HG03354 (cell line): ENCODE measurements around the gene KRTAP17-1.
"Not testable (repeated sequence)": the region's sequence is repeated elsewhere in the genome, so short reads cannot be mapped to it uniquely, and the experiment has no call there.

Source experiments
- ATAC-seq: cut with Tn5 transposase; IDR thresholded peaks from one replicate; pipeline ENCODE4 v1.9.1; 2021; ENCODE audit warnings: mild to moderate bottlenecking; ENCODE audit not compliant: unreplicated experiment, poor library complexity, severe bottlenecking

The KRTAP17-1 gene

GRCh38 chr17:41308251-41308917 lies 7.1 kb downstream of the KRTAP17-1 start:
- no peak for ATAC-seq

GRCh38 chr17:41307647-41308046 lies 7.9 kb downstream of the KRTAP17-1 start:
- no peak for ATAC-seq

GRCh38 chr17:41304091-41304490 lies 11.4 kb downstream of the KRTAP17-1 start:
- ATAC-seq, result no peak

GRCh38 chr17:41302981-41303380 lies 12.5 kb downstream of the KRTAP17-1 start:
- no peak for ATAC-seq

GRCh38 chr17:41301916-41302901 lies 13.3 kb downstream of the KRTAP17-1 start, which contains the start of gene KRTAP29-1:
Gene KRTAP29-1 (minus strand): TSS chr17:41302851. CDS start chr17:41302851, 0 bp downstream.
- no peak for ATAC-seq

GRCh38 chr17:41301204-41301790 lies 14.2 kb downstream of the KRTAP17-1 start:
- ATAC-seq, result no peak

GRCh38 chr17:41298458-41299135 lies 16.9 kb downstream of the KRTAP17-1 start:
- no peak for ATAC-seq

GRCh38 chr17:41296846-41297245 lies 18.7 kb downstream of the KRTAP17-1 start:
- no peak for ATAC-seq

- no peak for ATAC-seq
These were observed 21.5 kb downstream of the KRTAP17-1 start for GRCh38 chr17:41294016-41294415.

GRCh38 chr17:41287050-41287449 lies 28.5 kb downstream of the KRTAP17-1 start:
- no peak for ATAC-seq

- no peak for ATAC-seq
These were observed 31.0 kb downstream of the KRTAP17-1 start for GRCh38 chr17:41284546-41284945.

- ATAC-seq, result no peak
These were observed 31.5 kb downstream of the KRTAP17-1 start for GRCh38 chr17:41284043-41284442.

GRCh38 chr17:41278176-41278955 lies 37.1 kb downstream of the KRTAP17-1 start:
- ATAC-seq, result no peak

- ATAC-seq, result not testable (repeated sequence)
These were observed 39.8 kb downstream of the KRTAP17-1 start, which contains the start of gene KRTAP9-7 for GRCh38 chr17:41275648-41276190. Gene KRTAP9-7 (plus strand): TSS chr17:41275698. CDS start chr17:41275698, 0 bp downstream.

GRCh38 chr17:41271858-41272257 lies 43.7 kb downstream of the KRTAP17-1 start:
- no peak for ATAC-seq

GRCh38 chr17:41271323-41271722 lies 44.2 kb downstream of the KRTAP17-1 start:
- ATAC-seq, result not testable (repeated sequence)

- ATAC-seq, result no peak
These were observed 47.8 kb downstream of the KRTAP17-1 start for GRCh38 chr17:41267711-41268110.

GRCh38 chr17:41265078-41265477 lies 50.4 kb downstream of the KRTAP17-1 start, which contains the start of gene KRTAP9-6:
Gene KRTAP9-6 (plus strand): TSS chr17:41265378. CDS start chr17:41265378, 0 bp downstream.
- no peak for ATAC-seq
